Panc1 (cell line): ENCODE results near the gene LPGAT1.

Experiments used
- CTCF ChIP-seq: fragments of 450-650 bp; IDR thresholded peaks from 2 replicates; pipeline ENCODE4 v1.5.1; 2017; ENCODE audit warnings: mild to moderate bottlenecking
- POLR2AphosphoS5 ChIP-seq: IDR thresholded peaks from 2 replicates; pipeline ENCODE4 v1.6.1; 2012; ENCODE audit warnings: mild to moderate bottlenecking, low read depth, low read length, moderate library complexity
- TF ChIP-seq, protein P1 (sequence below), 2 experiments: IDR thresholded peaks; 2 replicates each; pipeline ENCODE4 v1.6.1; 2011 to 2012; ENCODE audit warnings: low read depth in 2 of 2, control low read depth in 1 of 2, low read length in 1 of 2, mild to moderate bottlenecking in 1 of 2, moderate library complexity in 1 of 2; ENCODE audit not compliant: insufficient read depth in 1 of 2

DNA sequence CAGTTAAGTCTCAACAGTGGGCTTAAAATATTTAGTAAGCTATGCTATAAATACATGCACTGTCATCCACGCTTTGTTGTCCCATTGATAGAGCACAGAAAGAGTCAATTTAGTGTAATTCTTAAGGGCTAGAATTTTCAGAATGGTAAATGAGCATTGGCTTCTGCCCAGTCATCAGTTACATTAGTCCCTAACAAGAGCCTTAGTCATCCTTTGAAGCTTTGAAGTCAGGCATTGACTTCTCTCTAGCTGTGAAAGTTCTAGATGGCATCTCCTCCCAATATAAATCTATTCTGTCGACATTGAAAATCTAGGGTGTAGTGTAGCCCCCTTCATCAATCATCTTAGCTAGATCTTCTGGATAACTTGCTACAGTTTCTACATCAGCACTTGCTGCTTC is 12.0 kb upstream of the LPGAT1 start:
- TF ChIP-seq CTCF (no peak), POLR2AphosphoS5 (no peak)
- TF ChIP-seq, protein P1, sequence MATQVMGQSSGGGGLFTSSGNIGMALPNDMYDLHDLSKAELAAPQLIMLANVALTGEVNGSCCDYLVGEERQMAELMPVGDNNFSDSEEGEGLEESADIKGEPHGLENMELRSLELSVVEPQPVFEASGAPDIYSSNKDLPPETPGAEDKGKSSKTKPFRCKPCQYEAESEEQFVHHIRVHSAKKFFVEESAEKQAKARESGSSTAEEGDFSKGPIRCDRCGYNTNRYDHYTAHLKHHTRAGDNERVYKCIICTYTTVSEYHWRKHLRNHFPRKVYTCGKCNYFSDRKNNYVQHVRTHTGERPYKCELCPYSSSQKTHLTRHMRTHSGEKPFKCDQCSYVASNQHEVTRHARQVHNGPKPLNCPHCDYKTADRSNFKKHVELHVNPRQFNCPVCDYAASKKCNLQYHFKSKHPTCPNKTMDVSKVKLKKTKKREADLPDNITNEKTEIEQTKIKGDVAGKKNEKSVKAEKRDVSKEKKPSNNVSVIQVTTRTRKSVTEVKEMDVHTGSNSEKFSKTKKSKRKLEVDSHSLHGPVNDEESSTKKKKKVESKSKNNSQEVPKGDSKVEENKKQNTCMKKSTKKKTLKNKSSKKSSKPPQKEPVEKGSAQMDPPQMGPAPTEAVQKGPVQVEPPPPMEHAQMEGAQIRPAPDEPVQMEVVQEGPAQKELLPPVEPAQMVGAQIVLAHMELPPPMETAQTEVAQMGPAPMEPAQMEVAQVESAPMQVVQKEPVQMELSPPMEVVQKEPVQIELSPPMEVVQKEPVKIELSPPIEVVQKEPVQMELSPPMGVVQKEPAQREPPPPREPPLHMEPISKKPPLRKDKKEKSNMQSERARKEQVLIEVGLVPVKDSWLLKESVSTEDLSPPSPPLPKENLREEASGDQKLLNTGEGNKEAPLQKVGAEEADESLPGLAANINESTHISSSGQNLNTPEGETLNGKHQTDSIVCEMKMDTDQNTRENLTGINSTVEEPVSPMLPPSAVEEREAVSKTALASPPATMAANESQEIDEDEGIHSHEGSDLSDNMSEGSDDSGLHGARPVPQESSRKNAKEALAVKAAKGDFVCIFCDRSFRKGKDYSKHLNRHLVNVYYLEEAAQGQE (IDR thresholded peaks at IDR 0.05; ENCODE audit: insufficient read depth in 1 of 2, low read depth in 2 of 2, low read length in 1 of 2): no peak
